DND-41 (cell line): Measurements from ENCODE around the gene NOL4L.

Experiments
- EZH2 ChIP-seq: IDR thresholded peaks from 3 replicates; pipeline ENCODE4 v1.6.1; 2012; ENCODE audit warnings: borderline replicate concordance, low read depth, mild to moderate bottlenecking, moderate library complexity, low read length, inconsistent platforms; ENCODE audit not compliant: severe bottlenecking
- TF ChIP-seq, protein P1 (sequence below): IDR thresholded peaks from 2 replicates; pipeline ENCODE4 v1.5.1; 2012; ENCODE audit warnings: borderline replicate concordance, low read length, moderate library complexity, mild to moderate bottlenecking; ENCODE audit not compliant: poor library complexity, severe bottlenecking; ENCODE audit errors: extremely low read depth

GRCh38 chr20:32583581-32584070, 1.5 kb downstream of the NOL4L start:
- TF ChIP-seq, protein P1, sequence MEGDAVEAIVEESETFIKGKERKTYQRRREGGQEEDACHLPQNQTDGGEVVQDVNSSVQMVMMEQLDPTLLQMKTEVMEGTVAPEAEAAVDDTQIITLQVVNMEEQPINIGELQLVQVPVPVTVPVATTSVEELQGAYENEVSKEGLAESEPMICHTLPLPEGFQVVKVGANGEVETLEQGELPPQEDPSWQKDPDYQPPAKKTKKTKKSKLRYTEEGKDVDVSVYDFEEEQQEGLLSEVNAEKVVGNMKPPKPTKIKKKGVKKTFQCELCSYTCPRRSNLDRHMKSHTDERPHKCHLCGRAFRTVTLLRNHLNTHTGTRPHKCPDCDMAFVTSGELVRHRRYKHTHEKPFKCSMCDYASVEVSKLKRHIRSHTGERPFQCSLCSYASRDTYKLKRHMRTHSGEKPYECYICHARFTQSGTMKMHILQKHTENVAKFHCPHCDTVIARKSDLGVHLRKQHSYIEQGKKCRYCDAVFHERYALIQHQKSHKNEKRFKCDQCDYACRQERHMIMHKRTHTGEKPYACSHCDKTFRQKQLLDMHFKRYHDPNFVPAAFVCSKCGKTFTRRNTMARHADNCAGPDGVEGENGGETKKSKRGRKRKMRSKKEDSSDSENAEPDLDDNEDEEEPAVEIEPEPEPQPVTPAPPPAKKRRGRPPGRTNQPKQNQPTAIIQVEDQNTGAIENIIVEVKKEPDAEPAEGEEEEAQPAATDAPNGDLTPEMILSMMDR: peak; percentile 7
- TF ChIP-seq EZH2: no peak
